AG04450 (cell line): Measurements from ENCODE around the gene TNFSF9. TPM values are rescaled to one million over a fixed set of nuclear protein-coding genes. Genes with fewer than 3 reads are reported as not detected.

Experiments used
- CTCF ChIA-PET: fragments of 300-600, 350-600 bp; formaldehyde crosslinking; extraction: SDS; loops from one replicate; lab custom pipeline; 2022; ENCODE audit warnings: antibody characterized with exemption, inconsistent platforms; lab: Charles Lee
- POLR2A ChIA-PET: fragments of 350-600 bp; formaldehyde crosslinking; extraction: SDS; loops from one replicate; lab custom pipeline; 2021; ENCODE audit warnings: antibody characterized with exemption, inconsistent platforms; lab: Yijun Ruan, JAX
- DNase-seq: peaks from one replicate; pipeline ENCODE4 v3.0.0-alpha.2; 2011; ENCODE audit warnings: low read depth, low spot score
- H3K27ac ChIP-seq: one replicate; pipeline ENCODE4 v1.5.1; 2012; ENCODE audit warnings: low read depth, low read length, control low read depth
- H3K27me3 ChIP-seq: one replicate; pipeline ENCODE4 v1.6.0; 2012; ENCODE audit warnings: low read length; ENCODE audit not compliant: control insufficient read depth, insufficient read depth
- H3K4me3 ChIP-seq: 2 replicates; pipeline ENCODE4 v1.5.1; 2011; ENCODE audit warnings: mild to moderate bottlenecking, low read depth, low read length, control low read depth
- H3K9me3 ChIP-seq: 2 replicates; pipeline ENCODE4 v1.5.1; 2012; ENCODE audit warnings: low read length; ENCODE audit not compliant: control insufficient read depth, insufficient read depth
- polyA plus RNA-seq: library from polyadenylated mRNA; depleted of rRNA; stranded (reverse); fragments of >200 nt; gene quantifications from 2 replicates; pipeline ENCODE4 v1.2.3, GENCODE V29; 2011
- TF ChIP-seq, protein P1 (sequence below): IDR thresholded peaks from 2 replicates; pipeline ENCODE4 v1.5.1; 2011; ENCODE audit warnings: low read depth, low read length, control low read depth, inconsistent platforms

Gene TNFSF9
- polyA plus RNA-seq, 1 experiment = 0.14 TPM

DNA sequence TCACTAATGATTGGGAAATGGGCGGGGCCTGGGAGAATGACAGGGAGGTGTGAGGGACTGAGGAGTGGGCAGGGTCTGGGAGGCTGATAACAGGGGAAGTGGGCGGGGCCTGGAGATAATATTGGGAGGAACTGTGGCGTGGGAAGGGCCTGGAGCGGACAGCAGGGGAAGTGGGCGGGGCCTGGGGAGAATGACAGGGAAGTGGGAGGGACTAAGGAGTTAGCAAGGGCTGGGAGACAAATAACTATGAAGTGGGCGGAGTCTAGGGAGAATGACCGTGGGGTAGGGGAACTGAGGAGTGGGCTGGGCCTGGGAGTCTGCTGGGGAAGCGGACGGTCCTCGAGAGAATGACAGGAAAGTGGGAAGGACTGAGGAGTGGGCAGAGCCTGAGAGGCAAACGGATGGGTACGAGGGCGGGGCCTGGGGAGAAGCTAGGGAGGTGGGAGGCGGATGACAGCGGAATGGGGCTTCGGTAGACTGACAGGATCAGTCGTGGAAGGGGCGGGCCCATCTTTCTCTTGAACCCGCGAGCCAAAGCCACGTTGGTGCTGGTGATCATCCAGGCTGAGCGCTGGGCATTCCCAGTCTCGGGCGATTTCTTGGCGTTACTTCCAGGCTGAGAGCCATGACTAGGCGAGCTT, 14.7 kb upstream of the TNFSF9 start:
- ChIA-PET CTCF (interaction anchor here (0.6 to 4.5 kb wide), 14 partner anchors 8 to 1683 kb away, joined by 3 to 32 read pairs (median 4); partner anchors contain the start of gene TNFSF9), POLR2A (interaction anchor here (0.7 to 1.0 kb wide), 2 partner anchors 24 to 222 kb away, joined by 3 to 12 read pairs; partner anchors contain the start of gene GPR108)
- H3K27me3 ChIP-seq = no peaks in the 10 kb centered on the region
- peak overlapping the region; percentile 2 for H3K27ac ChIP-seq
- TF ChIP-seq, protein P1, sequence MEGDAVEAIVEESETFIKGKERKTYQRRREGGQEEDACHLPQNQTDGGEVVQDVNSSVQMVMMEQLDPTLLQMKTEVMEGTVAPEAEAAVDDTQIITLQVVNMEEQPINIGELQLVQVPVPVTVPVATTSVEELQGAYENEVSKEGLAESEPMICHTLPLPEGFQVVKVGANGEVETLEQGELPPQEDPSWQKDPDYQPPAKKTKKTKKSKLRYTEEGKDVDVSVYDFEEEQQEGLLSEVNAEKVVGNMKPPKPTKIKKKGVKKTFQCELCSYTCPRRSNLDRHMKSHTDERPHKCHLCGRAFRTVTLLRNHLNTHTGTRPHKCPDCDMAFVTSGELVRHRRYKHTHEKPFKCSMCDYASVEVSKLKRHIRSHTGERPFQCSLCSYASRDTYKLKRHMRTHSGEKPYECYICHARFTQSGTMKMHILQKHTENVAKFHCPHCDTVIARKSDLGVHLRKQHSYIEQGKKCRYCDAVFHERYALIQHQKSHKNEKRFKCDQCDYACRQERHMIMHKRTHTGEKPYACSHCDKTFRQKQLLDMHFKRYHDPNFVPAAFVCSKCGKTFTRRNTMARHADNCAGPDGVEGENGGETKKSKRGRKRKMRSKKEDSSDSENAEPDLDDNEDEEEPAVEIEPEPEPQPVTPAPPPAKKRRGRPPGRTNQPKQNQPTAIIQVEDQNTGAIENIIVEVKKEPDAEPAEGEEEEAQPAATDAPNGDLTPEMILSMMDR = no peak
- DNase-seq = peak; percentile 41
- no peaks in the 10 kb centered on the region; the same call in 1 of the 2 replicates for H3K9me3 ChIP-seq
- peak overlapping the region; percentile 67 for H3K4me3 ChIP-seq

DNA sequence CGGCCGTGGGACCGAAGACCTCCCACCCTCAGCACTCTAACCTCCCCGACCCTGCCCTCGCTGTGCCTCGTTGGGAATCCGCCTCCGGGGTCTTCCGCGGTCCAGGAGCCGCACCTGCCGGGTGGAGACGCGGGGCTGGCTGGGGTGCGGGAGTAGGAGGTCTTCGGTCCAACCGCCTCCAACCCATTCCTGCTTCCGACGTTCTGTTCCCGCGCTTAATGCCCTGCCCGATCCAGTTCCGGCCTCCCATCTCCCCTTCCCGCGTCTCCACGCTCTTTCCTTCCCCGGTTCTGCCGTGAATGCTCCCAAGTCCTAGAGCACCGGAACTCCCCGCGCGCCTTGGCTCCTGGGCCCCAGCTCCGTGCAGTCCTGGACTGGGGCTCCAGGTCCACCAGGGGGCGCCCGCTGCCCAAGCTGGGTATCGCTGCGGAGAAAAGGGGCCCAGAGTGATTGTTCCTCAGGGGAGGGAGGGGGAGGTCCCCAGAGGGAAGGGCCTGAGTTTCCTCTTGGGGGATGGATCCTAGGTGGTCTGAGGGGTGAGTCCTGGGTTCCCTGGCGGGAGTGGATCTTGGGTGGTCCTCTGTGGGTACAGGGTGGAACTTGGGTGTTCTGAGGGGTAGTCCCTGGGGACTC, 14.1 kb upstream of the TNFSF9 start:
- TF ChIP-seq, protein P1 = peak; percentile 89
- DNase-seq = peak; percentile 20
- Histone ChIP-seq H3K27me3 (no peaks in the 10 kb centered on the region), H3K27ac (peak overlapping the region; percentile 2), H3K4me3 (peak overlapping the region; percentile 67), H3K9me3 (no peaks in the 10 kb centered on the region; the same call in 1 of the 2 replicates)
- CTCF ChIA-PET = interaction anchor here (0.6 to 4.5 kb wide), 16 partner anchors 7 to 1682 kb away, joined by 3 to 32 read pairs (median 4); partner anchors contain the start of gene TNFSF9
- POLR2A ChIA-PET = interaction anchor here (1.0 kb wide), 1 partner anchor 221 kb away, joined by 3 read pairs; the partner anchor contains the start of gene GPR108

DNA sequence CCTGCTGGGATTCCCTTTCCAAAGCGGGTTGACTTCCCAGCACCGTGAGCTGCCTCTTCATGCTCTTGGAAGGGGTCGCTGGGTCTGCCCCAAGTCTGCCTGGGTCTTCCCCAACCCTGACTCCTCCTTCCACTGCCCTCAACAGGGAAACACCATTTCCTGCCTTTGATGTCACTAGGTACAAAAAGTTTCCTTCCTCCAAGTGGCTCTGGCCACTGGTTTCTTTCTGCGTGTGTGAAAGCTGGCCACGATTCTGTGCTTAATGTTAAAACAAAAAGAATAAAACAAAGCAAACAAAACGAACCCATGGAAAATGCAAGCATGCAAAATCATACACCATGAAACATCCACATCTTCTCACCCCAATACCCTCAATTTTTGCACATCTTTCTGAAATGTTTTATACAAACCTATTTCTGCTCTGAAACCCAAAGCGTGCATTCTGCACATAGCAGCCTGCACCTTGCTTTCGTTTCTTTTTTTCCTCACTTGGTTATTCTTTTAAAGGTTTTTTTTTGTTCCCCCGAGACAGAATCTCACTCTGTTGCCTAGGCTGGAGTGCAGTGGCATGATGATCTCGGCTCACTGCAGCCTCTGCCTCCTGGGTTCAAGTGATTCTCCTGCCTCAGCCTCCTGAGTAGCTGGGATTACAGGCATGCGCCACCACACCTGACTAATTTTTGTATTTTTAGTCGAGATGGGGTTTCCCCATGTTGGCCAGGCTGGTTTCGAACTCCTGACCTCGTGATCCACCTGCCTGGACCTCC, 12.5 kb upstream of the TNFSF9 start:
- no peaks in the 10 kb centered on the region; the same call in 1 of the 2 replicates for H3K9me3 ChIP-seq
- TF ChIP-seq, protein P1 = no peak
- no peak overlapping the region for H3K4me3 ChIP-seq
- H3K27me3 ChIP-seq = peaks cover 3% of the 10 kb centered on the region
- ChIA-PET CTCF (interaction anchor here (0.7 to 4.5 kb wide), 4 partner anchors 214 to 1226 kb away, joined by 5 to 32 read pairs (median 5); no protein-coding TSS in a partner anchor), POLR2A (no interaction called here)
- no peak for DNase-seq
- H3K27ac ChIP-seq = no peak overlapping the region

DNA sequence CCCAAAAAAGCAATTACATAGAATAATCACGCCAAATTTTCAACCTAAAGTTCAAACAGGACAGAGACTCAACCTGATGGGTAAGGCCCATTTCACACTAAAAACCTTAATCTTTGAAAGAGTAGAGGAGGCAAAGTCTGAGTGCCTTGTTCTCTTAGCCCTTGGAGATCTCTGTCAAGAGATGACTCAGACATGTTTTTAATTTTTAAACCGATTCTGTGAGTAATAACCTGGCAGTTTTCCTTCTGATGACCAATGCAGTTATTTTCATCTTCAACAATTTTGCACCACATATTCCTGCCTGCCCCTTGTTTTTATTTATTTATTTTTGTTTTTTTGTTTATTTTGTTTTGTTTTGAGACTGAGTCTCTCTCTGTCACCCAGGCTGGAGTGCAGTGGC, 11.5 kb upstream of the TNFSF9 start:
- TF ChIP-seq, protein P1 = no peak
- Histone ChIP-seq H3K27me3 (peaks cover 3% of the 10 kb centered on the region), H3K27ac (no peak overlapping the region), H3K4me3 (no peak overlapping the region), H3K9me3 (no peaks in the 10 kb centered on the region; the same call in 1 of the 2 replicates)
- CTCF ChIA-PET = interaction anchor here (0.9 kb wide), 1 partner anchor 218 kb away, joined by 3 read pairs; the partner anchor contains the start of gene GPR108
- no peak for DNase-seq
- POLR2A ChIA-PET = no interaction called here
